NCI-H2196 treated with DMSO at 0.1 percent for 48 hours (cell line): ENCODE results near the gene FMNL2.

Experiments used
- DNase-seq: peaks from one replicate; lab custom pipeline; 2025; ENCODE audit not compliant: unreplicated experiment; lab: John Stamatoyannopoulos, UW

FMNL2 gene

DNA sequence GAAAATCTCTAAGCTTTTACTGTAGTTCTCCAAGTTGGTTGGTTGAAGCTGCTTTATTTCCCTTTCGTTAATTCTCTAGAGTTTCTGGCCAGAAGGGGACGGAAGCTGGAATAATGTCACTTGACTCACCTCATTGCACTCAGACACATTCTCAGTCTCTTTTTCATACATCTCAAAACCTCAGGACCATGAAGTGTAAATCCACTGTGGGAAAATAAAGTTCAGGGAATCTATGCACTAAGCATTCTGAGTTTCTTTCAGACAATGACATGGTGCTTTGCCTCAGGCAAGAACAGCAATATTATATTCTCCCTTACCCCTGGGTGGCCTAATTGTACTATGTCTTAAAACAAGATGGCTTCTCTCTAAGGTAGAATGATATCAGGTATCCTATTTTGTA, 214.4 kb downstream of the FMNL2 start:
- DNase-seq, result no peak

DNA sequence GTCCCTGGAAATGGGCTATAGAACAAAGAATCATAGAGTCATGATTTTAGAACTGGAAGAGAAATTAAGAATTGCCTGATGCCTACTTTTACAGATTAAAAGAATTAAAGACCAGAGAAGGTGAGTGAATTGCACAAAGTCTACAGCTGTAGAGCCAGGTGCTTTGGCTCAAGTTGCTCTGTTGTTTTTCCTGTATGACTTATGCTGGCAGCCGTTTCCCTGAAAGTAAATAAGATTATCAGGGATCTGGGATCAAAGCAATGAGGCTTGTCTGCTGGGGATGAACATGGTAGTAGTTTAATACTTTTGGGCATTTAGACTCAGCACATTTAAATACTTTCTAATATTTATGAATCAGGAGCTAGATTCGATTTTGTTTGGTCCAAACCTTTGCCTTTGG, 215.4 kb downstream of the FMNL2 start:
- no peak for DNase-seq

DNA sequence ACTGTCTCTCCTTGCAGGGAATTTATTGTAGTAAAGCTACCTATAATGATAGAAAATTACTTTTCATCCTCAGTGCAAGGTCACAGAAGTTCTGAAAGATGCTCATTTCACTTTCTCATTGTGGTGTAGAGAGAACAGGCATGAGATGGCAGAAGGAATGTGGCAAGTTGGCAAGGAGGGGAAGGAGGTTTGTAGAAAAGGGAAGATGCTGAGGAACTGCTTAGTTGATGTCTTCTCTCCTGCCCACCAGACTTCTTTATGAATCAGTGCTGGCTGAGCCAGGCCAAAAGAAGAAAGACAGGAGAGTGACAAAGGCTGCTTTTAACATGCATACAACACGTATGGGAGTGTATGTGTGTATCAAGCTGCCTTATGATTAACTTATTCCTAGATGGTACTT, 217.9 kb downstream of the FMNL2 start:
- no peak for DNase-seq

DNA sequence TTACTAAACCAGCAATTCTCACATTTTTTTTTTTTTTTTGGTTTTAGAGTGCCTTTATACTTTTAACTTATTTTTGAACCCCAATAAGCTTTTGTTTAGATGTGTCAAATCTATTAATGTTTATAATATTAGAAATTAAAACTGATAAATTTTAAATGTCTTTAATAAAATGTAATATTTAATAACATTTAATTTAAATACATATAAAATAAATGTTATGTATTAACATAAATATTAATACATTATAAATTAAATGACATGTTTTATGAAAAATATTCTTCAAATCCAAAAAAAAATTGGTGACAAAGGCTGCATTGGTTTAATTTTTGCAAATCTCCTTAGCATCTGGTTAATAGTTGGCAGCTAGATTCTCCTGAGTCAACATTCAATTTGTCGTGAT, 218.5 kb downstream of the FMNL2 start:
- no peak for DNase-seq

DNA sequence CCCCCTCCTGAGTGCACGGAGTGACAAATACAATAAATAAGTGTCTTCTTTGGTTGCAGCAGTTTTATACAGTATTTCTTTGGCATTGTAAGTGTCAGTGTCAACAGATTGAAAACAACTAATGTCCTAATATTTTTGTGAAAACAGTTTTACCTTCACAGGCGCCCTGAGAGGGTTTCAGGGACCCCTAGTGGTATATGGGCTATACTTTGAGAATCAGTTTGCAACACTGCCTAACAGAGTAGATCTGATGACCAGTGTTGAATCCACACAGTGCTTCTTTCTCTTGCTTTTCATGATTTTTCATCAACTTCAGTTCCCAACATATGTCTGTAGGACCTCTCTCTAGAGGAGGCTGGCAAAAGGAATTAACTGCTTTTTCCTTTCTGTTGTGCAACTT, 220.1 kb downstream of the FMNL2 start:
- no peak for DNase-seq

DNA sequence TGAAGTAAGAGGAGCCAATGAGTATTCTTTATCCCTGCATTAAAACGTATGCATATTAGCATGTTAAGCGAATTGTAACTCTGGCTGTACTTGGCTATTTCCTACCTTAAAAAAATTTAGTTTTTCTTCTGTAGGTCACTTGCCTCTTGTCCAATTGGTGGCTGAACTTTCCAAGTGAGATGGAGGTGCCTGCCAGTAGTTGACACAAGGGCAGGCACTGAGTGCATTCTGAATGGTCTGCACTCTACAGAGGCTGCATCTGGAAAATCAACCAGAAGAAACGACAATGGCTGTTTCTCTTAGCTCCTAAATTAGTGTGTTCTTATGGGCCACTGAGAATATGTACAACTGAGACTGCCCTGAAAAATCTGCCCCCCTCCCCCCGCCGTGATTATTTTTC, 221.5 kb downstream of the FMNL2 start:
- DNase-seq, result no peak

DNA sequence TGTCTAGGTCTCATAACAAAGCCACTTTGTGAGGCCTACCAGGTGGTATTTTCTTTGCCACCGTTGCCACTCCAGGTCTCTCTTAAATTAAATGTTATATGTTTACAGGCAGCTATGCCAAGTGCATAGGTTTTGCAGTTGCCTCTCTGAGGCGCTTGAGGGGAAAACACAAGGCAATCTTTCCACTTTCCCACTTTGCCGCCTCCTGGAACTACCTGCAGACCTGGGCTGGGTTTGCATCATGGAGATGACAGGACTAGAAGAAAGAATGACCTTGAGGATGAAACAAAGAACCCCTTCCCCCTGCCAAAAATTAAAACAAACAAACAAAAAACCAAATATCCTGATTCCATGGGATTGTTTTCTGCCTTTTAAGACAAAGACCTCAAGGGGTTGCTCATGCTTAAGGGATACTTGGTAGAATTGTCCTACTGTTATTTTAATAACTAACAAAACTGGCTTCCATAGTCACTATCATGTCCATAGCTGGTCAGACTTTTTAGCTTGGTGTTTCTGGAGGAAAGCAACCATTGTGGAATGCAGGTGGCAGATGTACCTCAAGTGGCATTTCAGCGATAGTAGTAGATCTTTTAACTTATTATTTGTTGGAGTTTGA, 222.4 kb downstream of the FMNL2 start:
- DNase-seq, result no peak

DNA sequence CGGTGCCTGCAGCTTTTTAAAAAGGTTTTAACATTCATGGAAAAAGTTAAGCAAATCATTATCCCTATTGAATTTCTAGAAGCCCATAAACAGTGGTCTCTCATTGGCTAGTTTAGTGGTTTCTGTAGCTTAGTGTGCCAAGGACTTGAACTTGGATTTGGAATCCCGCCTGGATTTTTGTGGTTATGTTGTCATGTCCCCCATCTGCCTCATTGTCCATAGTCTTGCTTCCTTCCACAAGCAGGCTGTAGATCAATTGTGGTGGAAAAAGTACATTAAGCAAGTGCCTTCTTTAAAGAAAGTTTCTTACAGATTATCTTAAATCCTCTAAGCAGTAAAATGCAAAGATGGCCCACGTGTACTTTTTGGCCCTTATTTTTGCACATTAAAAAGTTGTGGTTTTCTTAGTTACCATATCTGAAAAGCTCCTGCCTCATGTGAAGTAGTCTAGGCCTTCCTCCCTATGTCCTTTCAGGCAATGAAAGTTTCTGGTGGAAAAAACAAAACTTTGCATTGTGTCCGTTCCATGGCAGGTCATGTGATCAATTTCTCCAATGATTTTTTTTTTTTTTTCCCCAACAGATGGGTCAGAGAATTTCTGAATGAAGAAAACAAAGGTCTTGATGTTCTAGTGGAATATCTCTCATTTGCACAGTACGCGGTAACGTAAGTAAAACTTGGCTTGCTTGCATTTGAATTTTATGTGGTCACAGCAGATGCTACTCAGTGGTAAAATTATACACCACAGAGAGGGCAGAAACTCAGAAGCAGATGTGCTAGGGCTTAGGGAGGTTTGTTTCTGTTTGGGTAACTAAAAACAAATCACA, 223.4 kb downstream of the FMNL2 start:
- no peak for DNase-seq

DNA sequence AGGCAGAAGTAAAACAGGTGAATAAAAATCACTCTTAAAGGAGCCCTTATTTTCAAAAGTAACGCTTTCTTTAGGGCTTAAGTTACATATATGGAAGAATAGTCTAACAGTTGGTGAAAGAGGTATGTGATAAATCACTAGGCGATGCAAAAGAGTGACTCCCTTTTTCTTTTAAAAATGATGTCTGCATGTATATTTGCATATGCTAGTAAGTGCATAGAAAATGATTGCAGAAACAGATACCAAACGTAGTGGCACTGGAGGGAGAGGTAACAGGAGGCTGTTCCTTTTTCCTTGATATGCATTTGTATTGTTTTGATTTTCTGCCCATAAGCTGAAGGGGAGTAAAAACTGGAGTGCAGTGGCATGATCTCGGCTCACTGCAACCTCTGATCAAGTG, 224.0 kb downstream of the FMNL2 start:
- no peak for DNase-seq

DNA sequence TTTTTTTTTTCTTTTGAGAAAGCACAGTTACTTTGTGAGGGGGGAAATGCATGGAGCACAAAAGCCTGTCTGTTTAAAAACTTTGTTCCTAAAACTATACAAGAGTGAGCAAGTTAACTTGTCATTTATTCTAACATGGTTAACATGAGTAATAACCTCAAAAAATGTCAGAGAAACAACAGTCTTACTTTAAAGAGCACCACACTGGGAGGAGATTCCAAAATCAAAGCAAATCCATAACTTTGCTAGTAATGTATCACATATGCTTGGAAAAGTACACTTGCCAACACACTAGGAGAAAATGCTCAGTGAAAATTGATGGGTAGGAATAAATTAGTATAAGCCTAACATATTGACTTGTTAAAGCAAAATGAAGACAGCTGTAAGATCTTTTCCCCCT, 225.2 kb downstream of the FMNL2 start:
- DNase-seq, result no peak

DNA sequence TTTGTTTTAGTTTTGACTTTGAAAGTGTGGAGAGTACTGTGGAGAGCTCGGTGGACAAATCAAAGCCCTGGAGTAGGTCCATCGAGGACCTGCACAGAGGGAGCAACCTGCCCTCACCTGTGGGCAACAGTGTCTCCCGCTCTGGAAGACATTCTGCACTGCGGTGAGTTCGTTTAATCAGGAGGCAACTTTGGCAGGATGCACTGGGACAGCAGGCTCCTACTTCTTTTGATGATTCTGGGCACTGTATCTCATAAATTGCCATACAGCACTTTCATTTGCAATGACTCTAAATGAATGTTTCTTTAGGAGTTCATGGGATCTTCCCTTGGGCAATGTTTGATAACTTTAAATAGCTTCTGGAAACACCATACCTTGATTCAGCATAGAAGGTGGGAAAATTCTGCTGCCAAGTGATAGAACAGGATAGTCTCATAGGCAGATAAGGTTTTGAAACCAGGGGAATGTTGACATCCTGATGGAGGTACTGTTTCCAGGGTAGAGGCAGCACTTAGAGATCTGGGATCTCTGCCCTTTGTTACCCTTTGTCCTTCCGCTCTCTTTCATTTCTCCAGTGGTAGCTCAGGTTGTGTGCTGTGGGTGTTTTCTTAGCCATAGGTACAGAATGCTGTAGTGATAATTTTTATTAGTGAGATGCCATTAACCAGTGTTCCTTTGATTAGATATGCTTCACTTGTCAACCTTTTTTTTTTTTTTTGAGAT, 226.1 kb downstream of the FMNL2 start:
- no peak for DNase-seq

DNA sequence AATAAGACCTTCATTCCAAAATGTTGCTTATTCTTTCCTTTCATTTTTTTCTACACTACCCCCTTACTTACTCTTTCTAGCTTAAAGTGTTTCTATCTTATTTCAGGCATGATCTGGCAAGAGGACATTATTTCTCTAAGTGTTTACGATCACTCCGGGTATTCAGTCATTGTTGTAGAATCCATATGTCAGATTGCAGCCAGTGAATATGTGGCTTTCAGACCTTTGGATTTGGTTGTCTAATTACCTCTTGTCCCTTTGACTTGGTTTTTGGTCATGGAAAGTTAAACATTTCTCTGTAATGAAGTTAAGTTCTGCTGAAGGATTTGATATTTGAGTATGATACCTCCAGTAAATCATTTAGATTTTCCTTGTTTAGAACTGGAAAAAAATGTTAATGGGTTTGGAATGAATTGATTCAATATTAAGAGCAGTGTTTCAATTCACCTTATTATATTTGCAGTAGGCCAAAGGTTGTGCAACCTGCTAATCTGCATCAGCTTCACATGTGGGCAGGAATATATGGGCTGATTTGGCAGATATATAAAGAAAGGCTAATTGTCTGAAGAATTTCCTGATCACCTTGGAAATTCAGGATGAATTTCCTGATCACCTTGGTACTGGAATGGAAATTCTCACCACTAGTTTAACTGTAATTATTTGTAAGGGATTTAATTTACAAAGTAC, 227.4 kb downstream of the FMNL2 start:
- DNase-seq, result no peak

DNA sequence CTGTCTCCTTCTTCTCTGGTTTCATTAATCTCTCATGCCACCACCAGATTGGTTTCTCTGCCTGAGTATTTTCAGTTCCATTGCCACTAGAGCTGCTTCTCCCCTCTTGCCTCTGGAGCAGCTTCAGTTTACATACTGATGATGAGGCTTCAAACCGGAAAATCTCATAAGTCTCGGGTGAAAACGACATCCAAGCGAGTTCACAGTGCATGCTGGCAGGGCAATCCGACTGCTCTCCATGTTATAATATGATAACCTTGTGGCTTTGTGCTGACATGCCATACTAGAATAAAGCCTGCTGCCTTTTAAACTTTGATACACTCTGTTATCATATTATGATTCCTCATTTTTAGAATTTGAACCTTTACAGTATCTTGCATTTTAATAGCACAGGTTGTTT, 228.8 kb downstream of the FMNL2 start:
- DNase-seq, result no peak

DNA sequence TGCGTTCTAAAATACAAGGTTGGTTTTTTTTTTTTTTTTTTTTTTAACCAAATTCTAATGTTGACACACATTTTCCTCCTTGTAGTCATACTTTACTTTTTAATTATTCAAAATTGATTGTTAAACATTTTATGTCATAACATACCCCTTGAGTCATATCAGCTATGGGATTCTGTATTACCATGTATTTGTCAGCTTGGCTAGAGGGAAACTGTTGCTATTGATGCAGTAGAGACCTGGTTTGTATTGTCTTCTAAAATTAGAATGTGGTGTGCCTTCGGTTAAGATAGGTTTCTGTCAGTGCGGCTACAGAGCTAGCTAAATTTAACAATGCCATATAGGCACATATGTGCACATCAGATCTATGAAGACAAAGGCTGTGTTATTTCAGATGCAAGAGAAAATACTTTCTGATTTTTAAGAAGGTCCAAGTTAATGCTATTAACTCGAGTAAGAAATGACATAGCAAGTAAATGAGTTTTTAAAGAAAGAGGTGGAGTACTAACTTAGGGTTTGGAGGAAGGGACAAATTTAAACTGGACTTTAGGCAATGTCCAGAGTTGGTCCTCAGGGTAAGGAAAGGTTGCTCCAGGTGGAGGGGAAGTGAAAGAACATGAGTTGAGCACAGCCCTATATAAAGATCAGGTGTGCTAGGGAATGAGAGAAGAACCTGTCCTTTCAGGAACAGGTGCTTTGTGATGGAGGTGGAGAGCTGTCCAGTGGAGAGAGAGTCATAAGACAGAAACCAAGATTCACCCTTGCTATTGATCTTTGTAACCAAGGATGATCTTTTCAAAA, 230.0 kb downstream of the FMNL2 start:
- DNase-seq, result no peak

DNA sequence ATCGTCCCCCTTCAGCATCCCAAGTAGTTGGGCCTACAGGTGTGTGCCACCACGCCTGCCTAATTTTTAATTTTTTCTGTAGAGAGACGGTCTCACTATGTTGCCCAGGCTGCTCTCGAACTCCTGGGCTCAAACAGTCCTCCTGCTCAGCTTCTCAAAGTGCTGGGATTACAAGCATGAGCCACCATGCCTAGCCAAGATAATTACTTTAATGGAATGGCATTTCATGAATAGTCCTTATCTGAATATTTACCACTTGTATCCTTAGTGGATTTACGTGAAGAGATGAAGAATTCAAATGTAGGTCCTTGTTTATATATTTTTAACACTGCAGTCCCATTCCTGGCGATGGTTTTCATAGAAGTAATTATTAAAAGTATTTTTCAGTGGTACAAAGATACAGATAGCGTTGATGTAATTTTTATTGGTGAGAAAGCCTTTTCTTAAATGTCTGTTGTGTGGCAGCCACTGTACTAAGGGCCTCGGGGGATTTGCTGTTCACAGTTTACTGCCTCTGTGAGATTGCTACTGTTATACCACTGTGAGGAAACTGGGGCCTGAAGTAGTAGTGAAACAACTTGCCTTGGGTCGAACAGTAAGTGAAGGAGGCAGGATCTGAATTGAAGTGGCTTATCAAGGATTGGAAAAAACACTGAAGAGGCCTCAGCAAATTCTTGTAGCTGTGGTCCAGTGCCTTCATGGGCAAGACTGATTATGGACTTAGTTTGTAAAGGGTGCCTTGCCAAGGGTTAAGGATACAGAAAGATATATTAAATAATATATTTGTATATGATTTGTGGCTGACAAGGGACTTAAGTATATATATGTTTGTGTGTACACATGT, 231.1 kb downstream of the FMNL2 start:
- DNase-seq, result no peak

DNA sequence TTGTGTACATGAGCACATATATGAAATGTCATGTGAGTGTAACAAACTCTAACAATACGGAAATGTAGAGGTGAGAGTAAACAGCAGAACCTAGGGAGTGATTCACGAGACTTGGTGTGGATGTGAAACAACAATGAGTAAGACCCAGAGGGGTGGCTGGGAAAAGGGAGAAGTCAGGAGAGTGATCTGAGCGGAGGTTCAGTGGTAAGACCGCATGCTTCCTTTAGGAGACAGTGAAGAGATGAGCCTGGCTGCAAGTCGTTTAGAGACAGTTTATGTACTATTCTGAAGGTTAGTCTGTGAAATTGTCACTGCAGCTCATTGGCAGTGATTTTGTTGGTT, 231.7 kb downstream of the FMNL2 start:
- no peak for DNase-seq

DNA sequence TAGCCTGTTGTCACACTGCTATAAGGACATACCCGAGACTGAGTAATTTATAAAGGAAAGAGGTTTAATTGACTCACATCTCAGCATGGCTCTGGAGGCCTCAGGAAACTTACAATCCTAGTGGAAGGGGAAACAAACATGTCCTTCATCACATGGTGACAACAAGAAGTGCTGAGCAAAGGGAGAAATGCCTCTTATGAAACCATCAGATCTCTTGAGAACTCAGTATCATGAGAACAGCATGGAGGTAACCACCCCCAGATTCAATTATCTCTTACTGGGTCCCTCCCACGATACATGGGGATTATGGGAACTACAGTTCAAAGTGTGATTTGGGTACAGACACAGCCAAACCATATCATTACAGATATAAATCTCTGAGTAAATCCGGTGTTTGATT, 233.6 kb downstream of the FMNL2 start:
- no peak for DNase-seq

DNA sequence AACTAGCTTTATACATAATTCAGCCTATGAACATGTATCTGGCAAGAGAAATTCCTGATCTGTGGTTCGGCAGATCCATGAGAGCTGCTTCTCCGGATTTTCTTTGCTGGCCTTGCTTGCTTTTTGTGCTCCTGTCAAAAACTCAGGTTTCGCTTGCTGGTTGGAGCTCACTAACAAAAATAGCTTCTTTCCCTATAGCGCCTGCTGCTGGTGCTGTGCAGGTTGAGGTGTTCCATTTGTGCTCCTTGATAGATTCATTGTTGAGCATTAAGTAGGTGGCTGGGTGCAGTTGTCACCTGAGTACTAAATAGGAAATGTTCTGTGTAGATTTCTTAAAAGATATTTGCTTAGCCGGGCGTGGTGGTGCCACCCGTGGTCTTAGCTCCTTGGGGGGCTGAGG, 234.2 kb downstream of the FMNL2 start:
- DNase-seq, result no peak

DNA sequence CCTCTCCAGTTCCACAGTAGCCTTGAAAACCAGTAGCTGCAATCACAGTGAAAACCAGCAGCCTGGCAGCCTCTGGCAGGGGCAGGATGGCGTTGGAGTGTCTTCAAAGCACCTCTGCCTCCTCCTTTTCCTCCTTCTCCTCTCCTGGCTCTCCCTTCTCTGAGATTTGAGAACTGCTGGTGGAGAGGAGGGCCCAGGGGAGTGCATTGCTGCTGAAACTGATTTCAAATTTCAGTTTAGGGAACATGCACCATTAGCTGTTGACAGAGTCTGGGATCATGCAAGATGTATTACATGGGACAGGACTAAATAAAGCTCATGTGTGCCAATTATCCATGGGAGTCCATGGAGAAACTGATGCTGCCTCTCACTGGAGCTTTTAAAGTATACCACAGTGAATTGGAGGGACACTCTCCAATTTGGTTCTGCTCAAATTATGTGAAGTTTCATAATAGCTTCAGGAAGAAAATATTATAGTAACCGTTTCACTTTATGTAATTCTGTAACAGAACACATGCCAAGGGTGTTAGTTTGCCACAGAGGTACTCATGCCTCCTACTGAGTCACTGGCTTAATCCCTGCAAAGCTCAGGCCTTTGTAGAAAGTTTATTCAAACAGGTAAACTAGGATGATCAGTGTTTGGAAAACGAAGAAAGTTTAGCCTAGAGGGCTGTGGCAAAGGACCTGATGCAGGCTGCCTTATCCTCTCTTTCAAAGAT, 236.2 kb downstream of the FMNL2 start:
- DNase-seq, result no peak
